ENCODE data around the gene JMJD1C. TPM values are rescaled to one million over a fixed set of nuclear protein-coding genes. Genes with fewer than 3 reads are reported as not detected.

JMJD1C gene
- total and polyA plus RNA-seq, 10 of the 15 experiments (the other 5 are each of a cell fraction or from before 2014, with no cell fraction given), result 31.2 to 83.3 (median 49.5) TPM

- TF ChIP-seq USF1 (IDR thresholded peaks at IDR 0.05; ENCODE audit: borderline replicate concordance, extremely low read length, insufficient read depth, low read depth, low read length), result no peak
- no peak for TF ChIP-seq YY1 (IDR thresholded peaks at IDR 0.05; ENCODE audit: low read depth, low read length)
- no peak for TF ChIP-seq WRNIP1 (IDR thresholded peaks at IDR 0.05; ENCODE audit: borderline replicate concordance, low read depth, low read length)
- no peak for TF ChIP-seq SKIL (IDR thresholded peaks at IDR 0.05; ENCODE audit: low read depth, poor library complexity, severe bottlenecking)
- no peak for TF ChIP-seq POLR2AphosphoS2 (IDR thresholded peaks at IDR 0.05; ENCODE audit: low read depth, low read length)
- no peak for TF ChIP-seq RAD21 (IDR thresholded peaks at IDR 0.05; ENCODE audit: insufficient read depth, low read depth, low read length)
- no peak for TF ChIP-seq PAX5 (IDR thresholded peaks at IDR 0.05; ENCODE audit: borderline replicate concordance, low read depth, low read length)
- no peak for TF ChIP-seq NRF1 (conservative IDR thresholded peaks at IDR 0.05; ENCODE audit: low read depth, low read length)
- no peak for TF ChIP-seq SREBF1 (IDR thresholded peaks at IDR 0.05; ENCODE audit: low read length)
- TF ChIP-seq CBFB (IDR thresholded peaks at IDR 0.05; ENCODE audit: low read depth), result no peak
- no peak for TF ChIP-seq MYC (IDR thresholded peaks at IDR 0.05; ENCODE audit: insufficient read depth, insufficient read length, insufficient replicate concordance, low read length, severe bottlenecking)
- no peak for TF ChIP-seq POLR2AphosphoS5 (IDR thresholded peaks at IDR 0.05; ENCODE audit: low read length)
- TF ChIP-seq SMAD5 (IDR thresholded peaks at IDR 0.05; ENCODE audit: low read depth), result no peak
- no peak for TF ChIP-seq E2F4 (IDR thresholded peaks at IDR 0.05; ENCODE audit: low read depth, low read length)
- TF ChIP-seq ATF3 (IDR thresholded peaks at IDR 0.05; ENCODE audit: borderline replicate concordance, extremely low read depth, low read depth, low read length), result no peak
- TF ChIP-seq PAX8 (IDR thresholded peaks at IDR 0.05), result no peak
- TF ChIP-seq, protein P1, sequence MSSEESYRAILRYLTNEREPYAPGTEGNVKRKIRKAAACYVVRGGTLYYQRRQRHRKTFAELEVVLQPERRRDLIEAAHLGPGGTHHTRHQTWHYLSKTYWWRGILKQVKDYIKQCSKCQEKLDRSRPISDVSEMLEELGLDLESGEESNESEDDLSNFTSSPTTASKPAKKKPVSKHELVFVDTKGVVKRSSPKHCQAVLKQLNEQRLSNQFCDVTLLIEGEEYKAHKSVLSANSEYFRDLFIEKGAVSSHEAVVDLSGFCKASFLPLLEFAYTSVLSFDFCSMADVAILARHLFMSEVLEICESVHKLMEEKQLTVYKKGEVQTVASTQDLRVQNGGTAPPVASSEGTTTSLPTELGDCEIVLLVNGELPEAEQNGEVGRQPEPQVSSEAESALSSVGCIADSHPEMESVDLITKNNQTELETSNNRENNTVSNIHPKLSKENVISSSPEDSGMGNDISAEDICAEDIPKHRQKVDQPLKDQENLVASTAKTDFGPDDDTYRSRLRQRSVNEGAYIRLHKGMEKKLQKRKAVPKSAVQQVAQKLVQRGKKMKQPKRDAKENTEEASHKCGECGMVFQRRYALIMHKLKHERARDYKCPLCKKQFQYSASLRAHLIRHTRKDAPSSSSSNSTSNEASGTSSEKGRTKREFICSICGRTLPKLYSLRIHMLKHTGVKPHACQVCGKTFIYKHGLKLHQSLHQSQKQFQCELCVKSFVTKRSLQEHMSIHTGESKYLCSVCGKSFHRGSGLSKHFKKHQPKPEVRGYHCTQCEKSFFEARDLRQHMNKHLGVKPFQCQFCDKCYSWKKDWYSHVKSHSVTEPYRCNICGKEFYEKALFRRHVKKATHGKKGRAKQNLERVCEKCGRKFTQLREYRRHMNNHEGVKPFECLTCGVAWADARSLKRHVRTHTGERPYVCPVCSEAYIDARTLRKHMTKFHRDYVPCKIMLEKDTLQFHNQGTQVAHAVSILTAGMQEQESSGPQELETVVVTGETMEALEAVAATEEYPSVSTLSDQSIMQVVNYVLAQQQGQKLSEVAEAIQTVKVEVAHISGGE (CRISPR knock-in tag; IDR thresholded peaks at IDR 0.05), result no peak
- TF ChIP-seq ZSCAN29 (IDR thresholded peaks at IDR 0.05), result no peak
- 0 out of 2 replicates have a peak, but pooled peaks have one; percentile 21 for TF ChIP-seq IKZF1 (conservative IDR thresholded peaks at IDR 0.05)
- TF ChIP-seq USF2 (IDR thresholded peaks at IDR 0.05; ENCODE audit: borderline replicate concordance, low read depth, low read length), result no peak; the same call in 1 of the 2 replicates
- no peak for TF ChIP-seq SIN3A (IDR thresholded peaks at IDR 0.05; ENCODE audit: low read depth, low read length)
Observed at GRCh38 chr10:63421591-63421990, 44.2 kb downstream of the JMJD1C start (continued).

Measured in GM12878 (cell line).